ENCODE data around the gene HEPN1. TPM values are rescaled to one million over a fixed set of nuclear protein-coding genes. Genes with fewer than 3 reads are reported as not detected.
A peak's percentile ranks its signal among the peaks of the same experiment; 100 is the strongest.

Gene HEPN1
- total and polyA plus RNA-seq, 2 of the 4 experiments (the other 2 are of a cell fraction) = not detected

DNA sequence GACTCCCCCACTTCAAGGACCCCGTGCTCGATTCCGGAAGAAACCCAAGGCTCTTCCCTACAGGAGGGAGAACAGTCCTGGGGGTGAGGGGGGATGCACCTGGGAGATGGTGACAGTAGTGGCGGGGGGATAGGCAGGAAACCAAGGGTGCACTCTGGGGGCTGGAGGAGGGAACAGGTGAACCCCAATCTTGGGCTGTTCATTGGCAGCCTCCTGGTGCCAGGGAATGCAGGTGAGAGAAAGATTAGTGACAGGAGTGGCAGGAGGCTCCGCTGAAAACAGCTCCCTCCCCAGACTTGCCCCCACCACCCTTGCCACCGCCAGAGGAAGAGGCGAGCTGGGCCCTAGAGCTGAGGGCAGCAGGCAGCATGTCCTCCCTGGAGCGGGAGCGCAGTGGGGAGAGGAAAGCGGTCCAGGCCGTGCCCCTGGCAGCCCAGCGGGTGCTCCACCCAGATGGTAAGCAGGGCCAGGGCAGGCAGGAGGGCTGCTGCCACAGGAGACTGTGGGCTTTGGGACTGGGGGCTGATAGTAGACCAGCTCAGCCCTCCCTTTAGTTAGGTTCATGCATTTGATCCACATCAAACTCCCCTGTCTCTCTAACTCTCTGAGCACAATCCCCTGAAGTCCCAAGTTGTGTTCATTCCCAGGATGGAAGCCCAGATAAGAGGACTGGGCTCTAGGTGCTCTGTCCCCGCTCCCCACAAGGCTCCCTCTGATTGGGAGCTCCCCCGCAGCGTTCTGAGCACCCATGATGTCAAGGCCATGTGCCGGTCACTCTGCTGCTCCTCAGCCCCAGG, 39.4 kb upstream of the HEPN1 start:
- H2BK20ac ChIP-seq (ENCODE audit: low read depth, low read length) = no peak overlapping the region
- no peak overlapping the region for H2BK120ac ChIP-seq (ENCODE audit: low read depth, low read length)
- H2BK5ac ChIP-seq (ENCODE audit: low read depth, low read length, poor library complexity, severe bottlenecking) = no peak overlapping the region
- no peak overlapping the region for H3K4me3 ChIP-seq (ENCODE audit: insufficient read depth, low read depth, low read length)
- H2AK9ac ChIP-seq (replicated peaks; ENCODE audit: low read depth, low read length, poor library complexity) = no peak overlapping the region
- H3K27ac ChIP-seq (ENCODE audit: insufficient read depth, low read length) = no peak overlapping the region
- H3K36me3 ChIP-seq (ENCODE audit: control insufficient read depth, insufficient read depth, low read length) = no peaks in the 10 kb centered on the region
- in situ Hi-C loops (cut with MboI; ENCODE audit: low sequenced_read_pairs) = loop anchor here (5.0 kb wide), 1 partner anchor 73 kb away; the partner anchor contains the start of gene CCDC15
- peak overlapping the region; percentile 14; the same call in 1 of the 2 replicates for H2AK5ac ChIP-seq (ENCODE audit: low read depth, low read length)
- no peaks in the 10 kb centered on the region; the same call in 1 of the 2 replicates for H3K27me3 ChIP-seq (ENCODE audit: control insufficient read depth, insufficient read depth, low read length)
- peaks cover 6 to 21% of the 10 kb centered on the region in 2 experiments; a peak in 3 of 4 replicates for H3K79me1 ChIP-seq (ENCODE audit: low read depth in 1 of 2, low read length in 2 of 2)
- H3K9ac ChIP-seq (ENCODE audit: low read depth, low read length) = no peak overlapping the region
- H4K5ac ChIP-seq (ENCODE audit: low read depth, low read length) = no peak overlapping the region
- ATAC-seq (ENCODE audit: low read depth) (no peak), DNase-seq (no peak)
- intact Hi-C loops (cut with micrococcal nuclease) = loop anchor here (5.0 to 10.0 kb wide), 2 partner anchors 263 to 525 kb away; no protein-coding TSS in a partner anchor
- peaks cover 3% of the 10 kb centered on the region; the same call in 1 of the 2 replicates for H3K9me1 ChIP-seq (ENCODE audit: insufficient read depth, low read length)
- H3K18ac ChIP-seq (ENCODE audit: low read depth, low read length) = no peak overlapping the region
- H3K23ac ChIP-seq (ENCODE audit: low read depth, low read length) = no peak overlapping the region
- H3K14ac ChIP-seq (replicated peaks; ENCODE audit: low read depth, low read length) = no peak overlapping the region
- POLR2A ChIA-PET (ENCODE audit: unreplicated experiment) = no interaction called here
- H2AFZ ChIP-seq (replicated peaks; ENCODE audit: low read length, poor library complexity) = no peak overlapping the region
- no peak overlapping the region for H4K91ac ChIP-seq (ENCODE audit: insufficient read depth, low read depth, low read length)
- H2BK15ac ChIP-seq (ENCODE audit: low read depth, low read length) = no peak overlapping the region
- no peaks in the 10 kb centered on the region for H3K9me3 ChIP-seq (ENCODE audit: control insufficient read depth, insufficient read depth, low read length)
- no peak overlapping the region for H3K4ac ChIP-seq (ENCODE audit: low read depth, low read length)
- H3K4me2 ChIP-seq (ENCODE audit: low read depth, low read length) = no peak overlapping the region
- no TSS peak for BruUV-seq (replicated peaks)
- peaks cover 3% of the 10 kb centered on the region for H3K4me1 ChIP-seq (ENCODE audit: control insufficient read depth, insufficient read depth, low read length)
- WGBS, 2 experiments (ENCODE audit: extremely low coverage in 2 of 2, insufficient read length in 1 of 2) = 91% methylated on average over 4 of the region's 16 CpGs; no CpG with 5 or more reads in 1 of the 2 experiments
- no peak overlapping the region for H4K8ac ChIP-seq (ENCODE audit: low read depth in 2 of 2, low read length in 2 of 2)
- H3K56ac ChIP-seq (ENCODE audit: extremely low read depth, insufficient read depth, low read length) = no peak overlapping the region
- CTCF ChIA-PET = no interaction called here
- no peaks in the 10 kb centered on the region for H4K20me1 ChIP-seq (ENCODE audit: insufficient read depth, low read length)
- dilution Hi-C loops (cut with HindIII; ENCODE audit: low sequenced_read_pairs, unreplicated experiment) = no loop called here
- TF ChIP-seq RAD21 (IDR thresholded peaks at IDR 0.05; ENCODE audit: low read length) (no peak), CHD1 (IDR thresholded peaks at IDR 0.05; ENCODE audit: low read depth, low read length) (no peak), BHLHE40 (IDR thresholded peaks at IDR 0.05; ENCODE audit: low read depth, low read length) (no peak), NFE2L2 (IDR thresholded peaks at IDR 0.05; ENCODE audit: low read depth, low read length) (no peak), RFX5 (IDR thresholded peaks at IDR 0.05; ENCODE audit: low read depth, low read length) (no peak), POLR2A (IDR thresholded peaks at IDR 0.05; ENCODE audit: low read depth, low read length) (no peak), CEBPB (IDR thresholded peaks at IDR 0.05; ENCODE audit: low read depth, low read length) (no peak), RCOR1 (IDR thresholded peaks at IDR 0.05; ENCODE audit: insufficient replicate concordance, low read length) (no peak), MXI1 (IDR thresholded peaks at IDR 0.05; ENCODE audit: borderline replicate concordance, low read depth, low read length) (no peak), FOS (IDR thresholded peaks at IDR 0.05; ENCODE audit: low read depth, low read length) (no peak), MAZ (IDR thresholded peaks at IDR 0.05; ENCODE audit: borderline replicate concordance, low read depth, low read length) (no peak), MAFK (IDR thresholded peaks at IDR 0.05; ENCODE audit: low read depth, low read length) (no peak)
- TF ChIP-seq, protein P1, sequence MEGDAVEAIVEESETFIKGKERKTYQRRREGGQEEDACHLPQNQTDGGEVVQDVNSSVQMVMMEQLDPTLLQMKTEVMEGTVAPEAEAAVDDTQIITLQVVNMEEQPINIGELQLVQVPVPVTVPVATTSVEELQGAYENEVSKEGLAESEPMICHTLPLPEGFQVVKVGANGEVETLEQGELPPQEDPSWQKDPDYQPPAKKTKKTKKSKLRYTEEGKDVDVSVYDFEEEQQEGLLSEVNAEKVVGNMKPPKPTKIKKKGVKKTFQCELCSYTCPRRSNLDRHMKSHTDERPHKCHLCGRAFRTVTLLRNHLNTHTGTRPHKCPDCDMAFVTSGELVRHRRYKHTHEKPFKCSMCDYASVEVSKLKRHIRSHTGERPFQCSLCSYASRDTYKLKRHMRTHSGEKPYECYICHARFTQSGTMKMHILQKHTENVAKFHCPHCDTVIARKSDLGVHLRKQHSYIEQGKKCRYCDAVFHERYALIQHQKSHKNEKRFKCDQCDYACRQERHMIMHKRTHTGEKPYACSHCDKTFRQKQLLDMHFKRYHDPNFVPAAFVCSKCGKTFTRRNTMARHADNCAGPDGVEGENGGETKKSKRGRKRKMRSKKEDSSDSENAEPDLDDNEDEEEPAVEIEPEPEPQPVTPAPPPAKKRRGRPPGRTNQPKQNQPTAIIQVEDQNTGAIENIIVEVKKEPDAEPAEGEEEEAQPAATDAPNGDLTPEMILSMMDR (conservative IDR thresholded peaks at IDR 0.05; ENCODE audit: low read depth, low read length) = no peak
- TF ChIP-seq, protein P2, sequence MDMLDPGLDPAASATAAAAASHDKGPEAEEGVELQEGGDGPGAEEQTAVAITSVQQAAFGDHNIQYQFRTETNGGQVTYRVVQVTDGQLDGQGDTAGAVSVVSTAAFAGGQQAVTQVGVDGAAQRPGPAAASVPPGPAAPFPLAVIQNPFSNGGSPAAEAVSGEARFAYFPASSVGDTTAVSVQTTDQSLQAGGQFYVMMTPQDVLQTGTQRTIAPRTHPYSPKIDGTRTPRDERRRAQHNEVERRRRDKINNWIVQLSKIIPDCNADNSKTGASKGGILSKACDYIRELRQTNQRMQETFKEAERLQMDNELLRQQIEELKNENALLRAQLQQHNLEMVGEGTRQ (IDR thresholded peaks at IDR 0.05; ENCODE audit: low read depth, low read length) = no peak
- TF ChIP-seq, protein P3, sequence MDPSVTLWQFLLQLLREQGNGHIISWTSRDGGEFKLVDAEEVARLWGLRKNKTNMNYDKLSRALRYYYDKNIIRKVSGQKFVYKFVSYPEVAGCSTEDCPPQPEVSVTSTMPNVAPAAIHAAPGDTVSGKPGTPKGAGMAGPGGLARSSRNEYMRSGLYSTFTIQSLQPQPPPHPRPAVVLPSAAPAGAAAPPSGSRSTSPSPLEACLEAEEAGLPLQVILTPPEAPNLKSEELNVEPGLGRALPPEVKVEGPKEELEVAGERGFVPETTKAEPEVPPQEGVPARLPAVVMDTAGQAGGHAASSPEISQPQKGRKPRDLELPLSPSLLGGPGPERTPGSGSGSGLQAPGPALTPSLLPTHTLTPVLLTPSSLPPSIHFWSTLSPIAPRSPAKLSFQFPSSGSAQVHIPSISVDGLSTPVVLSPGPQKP (IDR thresholded peaks at IDR 0.05; ENCODE audit: borderline replicate concordance, low read depth, low read length) = no peak

Data from IMR-90 (cell line).